Fibroblast of skin of left quadriceps (primary cell): Measurements from ENCODE around the gene ARHGEF18.
"Not testable (repeated sequence)": the region's sequence is repeated elsewhere in the genome, so short reads cannot be mapped to it uniquely, and the experiment has no call there.

Experiments used
- DNase-seq, 2 experiments: peaks; one replicate each; pipeline ENCODE4 v3.0.0-alpha.2; 2013; ENCODE audit warnings: low read depth in 2 of 2

ARHGEF18 gene

DNA sequence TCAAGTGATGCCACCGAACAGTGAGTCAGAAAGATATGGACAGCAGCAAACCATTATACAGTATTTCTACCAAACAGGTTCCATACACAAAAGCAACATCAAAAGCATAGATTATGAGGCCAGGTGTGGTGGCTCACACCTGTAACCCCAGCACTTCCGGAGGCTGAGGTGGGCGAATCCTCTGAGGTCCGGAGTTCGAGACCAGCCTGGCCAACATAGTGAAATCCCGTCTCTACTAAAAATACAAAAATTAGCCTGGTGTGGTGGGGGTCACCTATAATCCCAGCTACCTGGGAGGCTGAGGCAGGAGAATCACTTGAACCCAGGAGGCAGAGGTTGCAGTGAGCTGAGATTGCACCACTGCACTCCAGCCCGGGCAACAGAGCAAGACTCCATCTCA lies 1.7 kb upstream of the ARHGEF18 start:
- DNase-seq, result not testable (repeated sequence)

DNA sequence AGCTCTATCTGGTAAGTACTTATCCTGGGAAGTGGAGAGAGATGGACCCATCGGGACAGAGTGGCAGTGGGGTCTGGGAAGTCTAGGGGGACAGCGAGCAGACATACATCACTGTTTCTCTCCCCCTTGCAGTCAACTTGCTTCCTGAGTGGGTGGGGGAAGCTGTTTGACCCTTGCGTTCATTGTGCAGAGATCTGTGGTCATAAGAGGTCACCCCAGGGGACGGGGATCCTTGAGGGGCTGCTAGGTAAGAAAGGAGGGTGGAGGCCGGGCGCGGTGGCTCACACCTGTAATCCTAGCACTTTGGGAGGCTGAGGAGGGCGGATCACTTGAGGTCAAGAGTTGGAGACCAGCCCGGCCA lies 474 bp downstream of the ARHGEF18 start:
- DNase-seq, result no peak

DNA sequence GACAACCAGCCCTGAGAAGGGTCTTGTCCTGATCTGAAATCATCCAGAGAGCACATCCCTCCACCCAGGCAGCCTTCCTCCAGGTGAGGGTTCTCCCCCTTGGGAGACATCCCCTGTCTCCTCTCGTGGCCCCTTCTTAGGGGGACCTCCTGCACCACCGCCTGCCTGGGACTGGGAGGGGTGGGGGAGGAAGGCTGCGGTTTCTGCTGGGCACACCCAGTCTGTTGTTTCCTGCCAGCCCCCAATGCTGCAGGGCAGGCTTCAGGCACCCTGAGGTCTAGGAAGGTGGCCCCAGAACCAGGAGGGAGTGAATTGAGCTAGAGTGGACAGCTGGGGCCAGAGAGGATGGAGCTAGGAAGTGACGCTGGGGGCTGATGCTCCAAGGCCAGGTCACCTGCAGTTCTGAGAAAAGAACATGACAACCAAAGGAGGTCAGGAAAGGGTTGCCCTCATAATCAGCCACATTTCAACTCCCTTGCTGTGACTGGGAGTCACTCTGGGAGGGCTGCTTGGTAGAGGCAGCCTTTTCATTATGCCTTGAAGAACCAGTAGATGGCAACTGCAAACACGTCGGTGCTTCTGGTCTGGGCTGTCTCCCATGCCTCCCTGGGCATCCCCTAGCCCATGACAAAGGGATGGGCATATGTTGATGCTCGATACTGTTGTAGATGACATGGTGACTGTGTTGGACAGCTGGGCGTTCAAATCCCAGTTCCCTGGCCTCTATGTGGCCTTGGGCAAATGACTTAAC lies 1.4 kb downstream of the ARHGEF18 start:
- DNase-seq, result no peak

DNA sequence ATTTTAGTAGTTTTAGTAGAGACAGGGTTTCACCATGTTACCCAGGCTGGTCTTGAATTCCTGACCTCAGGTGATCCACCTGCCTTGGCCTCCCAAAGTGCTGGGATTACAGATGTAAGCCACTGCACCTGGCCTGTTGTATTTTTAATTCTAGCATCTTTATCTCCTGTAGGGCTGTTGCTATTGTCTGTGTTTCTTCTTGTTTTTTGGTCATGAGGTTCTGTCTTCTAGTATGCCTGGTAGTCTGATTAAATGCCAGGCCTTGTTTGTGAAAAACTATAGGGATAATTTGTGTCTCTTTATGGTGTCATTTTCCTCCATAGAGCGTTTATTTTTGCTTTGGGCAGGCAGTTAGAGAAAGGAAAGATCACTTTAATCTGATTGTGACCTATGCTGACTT lies 3.1 kb downstream of the ARHGEF18 start:
- DNase-seq, result no peak

DNA sequence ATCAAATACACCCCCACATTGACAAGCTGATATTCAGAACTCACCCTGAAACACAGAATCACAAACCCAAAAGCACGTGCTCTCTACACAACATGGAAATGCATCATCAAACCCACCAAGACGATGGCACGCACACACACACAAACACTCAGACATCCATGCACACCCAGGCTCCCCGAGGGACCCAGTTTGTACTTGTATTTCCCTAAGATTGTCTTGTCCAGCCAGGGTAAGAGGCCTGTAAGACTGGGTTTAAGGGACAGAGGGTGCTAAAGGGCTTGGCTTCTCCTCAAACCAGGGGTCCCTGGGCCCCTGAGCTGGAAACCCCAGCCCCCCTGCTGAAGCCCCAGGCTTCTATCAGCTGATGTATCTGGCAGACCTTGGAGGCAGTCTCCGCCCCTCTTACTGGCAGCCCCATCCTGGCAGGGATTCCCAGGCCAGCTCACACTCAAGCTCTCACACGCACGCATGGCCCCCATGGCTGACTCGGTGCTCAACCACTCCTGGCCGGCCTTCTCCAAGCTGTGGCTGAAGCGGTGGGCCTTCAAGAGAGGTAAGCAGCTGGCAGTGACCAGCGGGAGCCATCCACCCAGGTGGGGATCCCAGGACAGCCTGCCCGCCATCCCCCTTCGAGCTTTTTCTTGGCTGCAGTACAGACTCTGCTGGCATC lies 6.5 kb downstream of the ARHGEF18 start:
- no peak for DNase-seq

DNA sequence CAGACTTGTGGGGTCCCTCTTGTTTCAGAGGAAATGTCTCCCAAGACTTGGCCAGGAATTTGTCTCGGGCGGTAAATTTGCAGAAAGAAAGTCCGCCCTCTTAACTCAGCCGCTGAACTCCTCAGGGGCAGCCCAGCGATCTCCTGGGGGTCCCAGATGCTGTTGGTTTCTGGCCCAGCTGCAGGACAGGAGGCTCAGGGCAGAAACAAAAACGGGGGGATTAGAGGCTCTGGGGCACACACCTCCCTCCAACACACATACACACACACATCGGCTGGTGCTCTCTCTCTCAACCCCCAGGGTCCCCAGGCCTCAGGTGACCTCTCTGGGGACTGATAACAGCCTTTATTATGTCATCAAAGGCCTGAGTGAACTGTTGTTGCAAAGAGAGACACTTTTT lies 7.1 kb downstream of the ARHGEF18 start:
- no peak for DNase-seq

DNA sequence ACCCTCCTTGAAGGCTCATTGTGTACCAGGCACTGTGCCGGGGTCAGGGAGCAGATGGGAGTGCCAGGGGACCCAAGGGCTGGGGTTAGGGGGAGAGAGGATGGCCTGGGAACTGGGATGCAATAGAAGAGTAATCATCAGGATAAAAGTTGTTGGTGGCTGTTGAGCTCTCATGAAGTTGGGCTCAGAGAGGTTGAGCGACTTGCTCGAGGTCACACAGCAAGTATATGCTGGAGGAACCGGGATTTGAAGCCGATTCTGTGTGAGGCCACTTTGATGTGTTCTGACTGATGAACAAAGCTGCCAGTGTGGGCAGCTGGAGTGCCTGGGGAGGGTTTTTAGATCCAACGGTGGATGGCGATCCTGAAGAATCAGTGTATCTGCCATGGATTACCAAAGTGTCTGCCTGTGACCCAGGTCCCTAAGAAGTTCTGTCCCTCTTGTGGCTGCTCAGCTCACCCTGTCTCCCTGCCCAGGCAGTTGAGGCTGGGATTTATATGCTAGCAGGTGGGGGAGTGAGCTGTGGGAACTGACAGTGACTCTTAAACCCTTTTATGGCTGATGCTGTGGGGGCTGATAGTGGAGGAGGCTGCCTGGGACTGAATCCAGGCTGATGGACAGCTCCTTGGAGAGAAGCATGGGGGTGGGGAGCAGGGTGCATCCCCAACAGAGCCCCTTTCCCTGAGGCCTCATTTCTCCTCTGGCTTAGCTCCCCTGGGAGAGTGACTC lies 8.3 kb downstream of the ARHGEF18 start:
- no peak for DNase-seq

DNA sequence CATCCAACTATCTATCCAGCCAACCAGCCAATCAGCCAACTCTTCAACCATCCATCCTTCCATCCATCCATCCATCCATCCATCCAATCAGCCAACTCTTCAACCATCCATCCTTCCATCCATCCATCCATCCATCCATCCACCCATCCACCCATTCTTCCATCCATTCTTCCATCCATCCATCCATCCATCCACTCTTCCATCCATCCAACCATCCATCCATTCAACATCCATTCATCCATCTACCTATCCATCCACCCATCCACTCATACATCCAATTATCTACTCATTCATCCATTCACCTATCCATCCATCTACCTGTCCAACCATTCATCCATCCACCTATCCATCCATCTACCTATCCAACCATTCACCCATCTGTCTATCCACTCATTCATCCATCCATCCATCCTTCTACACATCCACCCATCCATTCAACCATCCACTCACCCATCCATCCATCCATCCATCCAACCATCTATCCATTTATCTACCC lies 9.4 kb downstream of the ARHGEF18 start:
- no peak for DNase-seq

DNA sequence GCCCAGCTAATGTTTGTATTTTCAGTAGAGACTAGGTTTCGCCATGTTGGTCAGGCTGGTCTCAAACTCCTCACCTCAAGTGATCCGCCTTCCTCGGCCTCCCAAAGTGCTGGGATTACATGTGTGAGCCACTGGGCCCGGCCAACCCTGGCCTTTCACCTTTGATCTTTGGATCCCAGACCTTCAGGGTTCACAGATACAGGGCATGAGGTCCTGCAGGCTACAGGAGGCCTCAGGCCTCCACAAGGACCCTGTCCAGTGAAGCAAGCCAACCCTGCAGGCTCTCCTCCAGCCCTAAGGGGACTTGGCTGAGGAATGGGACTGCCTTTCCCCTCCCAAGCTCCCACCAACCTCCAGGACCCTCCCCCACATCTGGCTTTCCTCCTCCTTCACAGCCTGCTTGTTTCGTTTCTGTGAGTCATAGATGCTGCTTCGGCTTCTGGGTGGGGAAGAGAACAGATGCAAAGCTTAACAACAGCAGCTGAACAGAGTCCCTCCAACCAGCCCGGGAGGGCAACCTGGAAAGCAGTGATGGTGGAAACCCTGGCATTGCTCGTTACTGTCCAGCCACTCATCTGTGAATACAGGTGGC lies 11.8 kb downstream of the ARHGEF18 start:
- no peak for DNase-seq

DNA sequence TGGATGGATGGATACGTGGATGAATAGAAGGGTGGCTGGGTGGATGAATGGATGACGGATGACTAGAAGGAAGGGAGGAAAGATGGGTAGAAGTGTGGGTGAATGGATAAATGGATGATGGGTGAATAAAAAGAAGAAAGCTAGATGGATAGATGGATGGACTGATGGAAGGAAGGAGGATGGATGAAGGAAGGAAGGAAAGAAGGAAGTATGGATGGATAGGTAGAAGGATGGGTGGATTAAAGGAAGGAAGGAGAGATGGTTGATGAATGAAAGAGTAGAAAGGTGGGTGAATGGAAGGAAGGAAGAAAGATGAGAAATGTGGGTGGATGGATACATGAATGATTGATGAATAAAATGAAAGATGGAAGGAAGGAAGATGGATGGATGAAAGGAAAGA lies 14.5 kb downstream of the ARHGEF18 start:
- no peak for DNase-seq

DNA sequence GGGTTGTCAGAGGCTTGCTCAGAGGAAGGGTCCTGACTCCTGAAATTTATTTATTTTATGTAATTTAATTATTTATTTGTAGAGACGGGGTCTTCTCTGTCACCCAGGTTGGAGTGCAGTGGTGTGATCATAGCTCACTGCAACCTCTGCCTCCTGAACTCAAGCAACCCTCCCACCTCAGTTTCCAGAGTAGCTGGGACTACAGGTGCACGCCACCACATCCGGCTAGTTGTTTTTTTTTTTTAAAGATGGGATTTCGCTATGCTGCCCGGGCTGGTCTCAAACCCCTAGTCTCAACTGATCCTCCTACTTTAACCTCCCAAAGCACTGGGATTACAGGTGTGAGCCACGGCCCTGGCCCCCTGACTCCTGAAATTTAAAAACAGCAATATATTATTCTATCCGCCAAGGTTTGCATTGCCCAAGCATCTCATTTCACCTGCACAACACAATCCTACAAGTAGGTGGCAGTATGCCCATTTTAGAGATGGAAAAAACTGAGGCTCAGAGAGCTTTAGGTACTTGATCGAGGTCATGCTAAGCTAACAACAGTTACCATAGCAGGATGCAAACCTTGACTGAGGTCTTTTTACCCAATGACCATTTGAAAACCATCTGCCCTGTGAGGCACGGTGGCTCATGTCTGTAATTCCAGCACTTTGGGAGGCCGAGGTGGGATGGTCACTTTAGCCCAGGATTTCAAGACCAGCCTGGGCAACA lies 18.1 kb downstream of the ARHGEF18 start:
- DNase-seq, result peak in 1 of 2 experiments; percentile 9

DNA sequence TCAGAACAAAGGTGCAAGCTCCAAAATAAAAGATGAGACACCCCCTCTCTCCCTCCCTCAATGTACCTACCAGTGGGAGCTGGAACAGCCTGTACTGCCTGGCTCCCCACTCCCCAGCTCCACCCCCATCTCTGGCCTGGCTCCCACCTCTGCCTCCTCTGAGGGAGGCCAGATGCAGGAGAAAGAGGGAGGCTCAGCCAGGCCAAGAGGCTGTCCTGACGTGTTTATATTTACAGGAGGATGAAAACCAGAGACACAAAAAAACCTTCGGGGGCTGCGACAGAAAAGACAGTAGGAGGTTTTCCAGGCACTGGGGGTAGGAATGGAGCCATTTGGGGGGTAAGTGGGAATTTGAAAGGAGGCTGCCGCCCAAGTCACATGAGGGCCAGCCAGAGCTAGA lies 19.7 kb downstream of the ARHGEF18 start:
- DNase-seq, result no peak

DNA sequence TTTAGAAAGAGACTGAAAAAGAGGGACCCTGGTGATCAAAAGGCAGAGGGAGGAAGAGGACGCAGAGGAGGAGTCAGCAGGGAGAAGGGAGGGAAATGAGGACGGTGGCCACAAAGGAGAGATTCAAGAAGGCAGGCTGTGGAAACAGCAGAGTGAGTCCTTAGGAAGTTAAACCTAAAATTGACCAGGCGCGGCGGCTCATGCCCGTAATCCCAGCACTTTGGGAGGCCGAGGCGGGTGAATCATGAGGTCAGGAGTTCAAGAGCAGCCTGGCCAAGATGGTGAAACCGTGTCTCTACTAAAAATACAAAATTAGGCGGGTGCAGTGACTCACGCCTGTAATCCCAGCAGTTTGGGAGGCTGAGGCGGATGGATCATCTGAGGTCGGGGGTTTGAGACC lies 20.1 kb downstream of the ARHGEF18 start:
- DNase-seq, result not testable (repeated sequence)

DNA sequence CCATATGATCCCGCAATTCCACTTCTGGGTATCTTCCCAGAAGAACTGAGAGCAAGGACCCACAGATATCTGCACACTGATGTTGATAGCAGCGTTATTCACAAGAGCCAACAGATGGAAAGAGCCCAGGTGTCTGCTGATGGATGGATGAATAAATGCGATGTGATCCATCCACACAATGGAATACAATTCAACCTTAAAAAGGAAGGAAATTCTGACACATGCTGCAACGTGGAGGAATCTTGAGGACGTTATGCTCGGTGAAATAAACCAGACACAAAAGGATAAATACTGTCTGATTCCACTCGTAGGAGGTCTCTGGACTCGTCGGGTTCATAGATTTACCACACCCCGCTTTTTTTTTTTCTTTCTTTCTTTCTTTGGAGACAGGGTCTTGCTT lies 21.8 kb downstream of the ARHGEF18 start:
- DNase-seq, result no peak

DNA sequence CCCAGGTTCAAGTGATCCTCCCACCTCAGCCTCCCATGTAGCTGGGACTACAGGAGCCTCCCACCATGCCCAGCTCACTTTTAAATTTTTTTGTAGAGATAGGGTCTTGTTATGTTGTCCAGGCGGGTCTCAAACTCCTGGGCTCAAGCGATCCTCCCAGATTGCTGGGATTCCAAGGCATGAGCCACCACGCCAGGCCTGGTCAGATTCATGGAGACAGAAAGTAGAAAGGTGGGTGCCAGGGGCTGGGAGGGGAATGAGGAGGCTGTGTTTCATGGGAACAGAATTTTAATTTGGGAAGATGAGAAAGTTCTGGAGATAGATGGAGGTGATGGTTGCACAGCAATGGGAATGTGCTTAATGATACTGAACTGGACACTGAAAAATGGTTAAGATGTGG lies 22.3 kb downstream of the ARHGEF18 start:
- no peak for DNase-seq

DNA sequence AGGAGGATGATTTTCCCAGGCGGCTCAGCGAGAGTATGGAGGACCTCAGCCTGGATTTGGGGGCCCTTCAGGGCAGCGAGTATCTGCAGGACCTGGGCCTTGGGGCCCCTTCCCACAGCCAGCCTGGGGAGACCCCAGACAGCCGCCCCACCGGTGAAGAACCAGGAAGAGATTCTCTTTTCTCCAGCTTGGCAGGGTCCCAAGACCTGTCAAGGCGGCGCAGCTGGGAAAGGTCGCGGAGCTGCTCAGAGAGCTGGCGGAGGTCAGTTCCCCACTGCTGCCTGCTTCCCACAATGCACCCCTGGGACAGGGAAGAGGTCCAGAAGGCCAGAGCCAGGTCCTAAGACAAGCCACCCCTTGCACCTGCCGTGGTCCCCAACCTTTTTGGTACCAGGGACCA lies 24.1 kb downstream of the ARHGEF18 start:
- no peak for DNase-seq

DNA sequence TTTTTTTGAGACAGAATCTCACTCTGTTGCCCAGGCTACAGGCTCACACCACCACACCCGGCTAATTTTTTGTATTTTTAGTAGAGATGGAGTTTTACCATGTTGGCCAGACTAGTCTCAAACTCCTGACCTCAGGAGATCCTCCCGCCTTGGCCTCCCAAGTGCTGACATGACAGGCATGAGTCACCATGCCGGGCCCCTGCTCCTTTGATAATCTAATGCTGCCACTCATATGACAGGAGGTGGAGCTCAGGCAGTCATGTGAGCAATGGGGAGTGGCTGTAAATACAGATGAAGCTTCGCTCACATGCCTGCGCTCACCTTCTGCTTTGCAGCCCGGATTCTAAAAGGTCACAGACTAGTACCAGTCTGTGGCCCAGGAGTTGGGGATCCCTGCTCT lies 25.1 kb downstream of the ARHGEF18 start:
- DNase-seq, result no peak

DNA sequence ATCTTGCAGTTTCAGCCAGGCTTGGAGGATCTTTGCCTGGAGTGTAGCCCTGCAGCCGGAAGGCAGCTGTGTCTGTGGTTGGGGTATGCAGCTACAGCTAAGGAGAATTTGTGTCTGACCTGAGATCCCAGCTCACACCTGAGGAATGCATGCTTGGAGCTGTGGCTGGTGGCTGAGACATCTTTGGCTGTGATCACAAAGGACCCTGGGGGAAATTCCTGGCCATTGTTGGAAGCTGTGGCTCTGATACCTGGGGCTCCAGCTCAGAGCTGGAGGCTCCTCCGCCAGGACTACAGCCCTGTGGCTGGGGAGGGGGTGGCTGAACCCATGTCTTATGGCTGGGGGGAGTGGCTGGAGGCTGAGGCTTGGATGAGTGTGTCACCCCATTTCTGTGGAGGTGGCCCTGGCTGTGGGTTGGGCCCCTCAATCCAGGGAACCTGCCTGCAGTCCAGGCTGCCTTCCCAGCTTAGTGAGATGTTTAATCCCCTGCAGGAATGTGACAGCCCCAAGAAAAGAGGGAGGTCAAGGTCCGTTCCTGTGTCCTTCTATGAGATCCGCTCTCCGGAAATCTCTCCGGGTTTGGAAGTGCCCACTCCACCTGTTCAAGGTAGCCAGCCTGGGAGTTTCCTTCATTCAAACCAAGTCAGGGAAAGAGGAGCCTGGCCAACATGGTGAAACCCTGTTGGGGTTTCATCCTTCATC lies 27.6 kb downstream of the ARHGEF18 start:
- DNase-seq, result no peak

DNA sequence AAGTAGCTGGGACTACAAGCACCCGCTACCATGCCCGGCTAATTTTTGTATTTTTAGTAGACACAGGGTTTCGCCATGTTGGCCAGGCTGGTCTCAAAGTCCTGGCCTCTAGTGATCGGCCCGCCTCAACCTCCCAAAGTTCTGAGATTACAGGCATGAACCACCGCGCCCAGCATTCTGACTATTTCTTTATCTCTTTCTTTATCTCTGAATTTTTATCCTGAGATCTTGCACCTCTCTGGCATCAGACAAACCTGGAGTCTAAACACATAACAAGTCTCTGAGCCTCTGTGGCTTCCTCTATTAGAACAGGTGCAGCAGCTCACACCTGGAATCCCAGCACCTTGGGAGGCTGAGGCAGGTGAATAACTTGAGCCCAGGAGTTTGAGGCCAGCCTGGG lies 28.5 kb downstream of the ARHGEF18 start:
- DNase-seq, result no peak

DNA sequence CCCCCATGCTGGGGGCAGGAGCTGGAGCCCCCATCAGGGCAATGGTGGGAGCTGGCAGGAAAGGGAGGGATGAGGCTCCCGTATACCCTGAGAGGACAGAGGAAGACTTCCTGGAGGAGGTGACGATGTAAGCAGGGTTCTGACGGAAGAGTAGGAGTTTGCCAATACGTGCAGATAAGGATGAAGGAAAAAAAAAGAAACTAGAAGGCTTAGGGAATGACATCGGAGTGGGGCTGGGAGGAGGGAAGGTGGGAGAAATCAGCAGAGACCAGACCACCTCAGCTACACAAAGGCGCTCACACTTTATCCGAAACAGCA lies 32.3 kb downstream of the ARHGEF18 start:
- no peak for DNase-seq

DNA sequence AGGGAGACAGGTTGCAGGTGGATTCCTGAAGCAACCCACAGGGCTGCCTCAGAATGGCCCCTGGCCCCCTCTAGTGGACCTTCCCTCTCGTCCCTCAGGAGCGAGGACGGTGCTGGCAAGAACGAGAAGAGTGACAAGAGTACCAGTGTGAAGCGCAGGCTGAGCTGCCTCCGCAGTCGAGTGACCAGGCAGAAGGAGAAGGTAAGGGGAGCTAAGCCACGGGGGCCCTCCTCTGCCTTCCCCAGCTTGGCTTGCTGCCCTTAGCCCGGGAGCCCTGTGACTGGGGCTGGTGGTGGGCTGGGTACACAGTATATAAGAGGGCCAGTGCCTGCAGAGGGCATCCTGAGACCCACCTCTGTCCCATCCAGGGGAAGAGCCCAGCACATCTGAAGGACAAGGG lies 34.0 kb downstream of the ARHGEF18 start:
- no peak for DNase-seq
